Measurements from ENCODE around the gene TTC21B. TPM values are rescaled to one million over a fixed set of nuclear protein-coding genes. Genes with fewer than 3 reads are reported as not detected.

The TTC21B gene
- total RNA-seq, 1 donor: 34.5 TPM

- TF ChIP-seq CTCF (IDR thresholded peaks at IDR 0.05; ENCODE audit: insufficient read depth, low read depth, low read length): no peak
- H3K4me3 ChIP-seq (ENCODE audit: low read depth, low read length): no peak overlapping the region
- no peak for DNase-seq (ENCODE audit: low read depth)
These were observed 106.6 kb downstream of the TTC21B start for GRCh38 chr2:165847001-165847400.

GRCh38 chr2:165846056-165846455 is 107.5 kb downstream of the TTC21B start:
- DNase-seq (ENCODE audit: low read depth): no peak
- no peak overlapping the region for H3K4me3 ChIP-seq (ENCODE audit: low read depth, low read length)
- TF ChIP-seq CTCF (IDR thresholded peaks at IDR 0.05; ENCODE audit: insufficient read depth, low read depth, low read length): no peak

- no peak overlapping the region for H3K4me3 ChIP-seq (ENCODE audit: low read depth, low read length)
- DNase-seq (ENCODE audit: low read depth): no peak
- TF ChIP-seq CTCF (IDR thresholded peaks at IDR 0.05; ENCODE audit: insufficient read depth, low read depth, low read length): no peak
These were observed 109.4 kb downstream of the TTC21B start for GRCh38 chr2:165844216-165844615.

GRCh38 chr2:165843351-165843750 is 110.2 kb downstream of the TTC21B start:
- no peak overlapping the region for H3K4me3 ChIP-seq (ENCODE audit: low read depth, low read length)
- no peak for DNase-seq (ENCODE audit: low read depth)

GRCh38 chr2:165840333-165840958 is 113.1 kb downstream of the TTC21B start:
- TF ChIP-seq CTCF (IDR thresholded peaks at IDR 0.05; ENCODE audit: insufficient read depth, low read depth, low read length): no peak
- DNase-seq (ENCODE audit: low read depth): no peak
- H3K4me3 ChIP-seq (ENCODE audit: low read depth, low read length): no peak overlapping the region

More at GRCh38 chr2:165843351-165843750, 110.2 kb downstream of the TTC21B start:
- TF ChIP-seq CTCF (IDR thresholded peaks at IDR 0.05; ENCODE audit: insufficient read depth, low read depth, low read length): no peak

- H3K4me3 ChIP-seq (ENCODE audit: low read depth, low read length): no peak overlapping the region
- no peak for DNase-seq (ENCODE audit: low read depth)
- no peak for TF ChIP-seq CTCF (IDR thresholded peaks at IDR 0.05; ENCODE audit: insufficient read depth, low read depth, low read length)
These were observed 114.0 kb downstream of the TTC21B start for GRCh38 chr2:165839610-165840009.

- DNase-seq (ENCODE audit: low read depth): peak; percentile 23
- no peak overlapping the region for H3K4me3 ChIP-seq (ENCODE audit: low read depth, low read length)
- no peak for TF ChIP-seq CTCF (IDR thresholded peaks at IDR 0.05; ENCODE audit: insufficient read depth, low read depth, low read length)
These were observed 116.5 kb downstream of the TTC21B start for GRCh38 chr2:165837122-165837521.
